ENCODE results near the gene ABTB2.

DNA sequence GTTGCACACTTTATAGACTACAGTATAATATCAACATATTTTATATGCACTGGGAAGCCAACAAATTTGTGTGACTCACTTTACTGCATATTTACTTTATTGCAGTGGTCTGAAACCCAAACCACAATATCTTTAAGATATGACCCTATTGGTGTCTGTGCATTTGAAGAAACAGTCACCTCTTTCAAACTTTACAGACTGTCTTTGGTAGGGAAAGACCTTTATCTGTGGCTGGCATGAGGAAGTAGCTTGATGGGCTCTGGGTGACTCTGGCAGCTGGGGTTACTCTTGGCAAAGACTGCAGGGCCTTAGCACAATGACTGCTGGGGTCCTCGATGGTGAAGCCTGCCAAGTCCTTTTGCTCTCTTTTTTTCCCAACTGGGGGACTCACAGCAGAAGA is 21.3 kb upstream of the ABTB2 start:
- TF ChIP-seq CTCF (IDR thresholded peaks at IDR 0.05) (no peak), POLR2A (IDR thresholded peaks at IDR 0.05) (no peak)

Measured in body of pancreas (tissue), 4 donors.